ENCODE measurements around the gene INHBA. TPM values are rescaled to one million over a fixed set of nuclear protein-coding genes. Genes with fewer than 3 reads are reported as not detected.

INHBA gene
- total RNA-seq, 1 donor, result 5.5 TPM

DNA sequence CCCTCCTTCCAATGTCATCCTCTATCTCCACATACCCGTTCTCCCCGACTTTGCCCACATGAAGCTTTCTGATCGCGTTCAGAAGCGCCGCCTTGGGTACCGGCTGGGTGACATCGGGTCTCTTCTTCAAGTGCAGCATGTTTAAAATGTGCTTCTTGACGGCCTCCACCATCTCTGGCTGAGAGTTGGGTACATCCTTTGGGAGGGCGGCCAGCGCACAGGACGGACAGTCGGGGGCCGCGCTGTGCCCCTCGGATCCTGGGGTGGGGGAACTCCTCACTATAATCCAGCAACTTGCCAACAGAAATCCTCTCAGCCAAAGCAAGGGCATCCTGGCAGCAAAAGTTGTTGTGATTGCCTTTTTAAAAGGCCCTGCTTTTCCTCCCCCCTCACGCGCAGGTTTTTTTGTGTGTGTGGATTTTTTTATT lies 2.8 kb downstream of the INHBA start:
- H3K27me3 ChIP-seq (ENCODE audit: insufficient read depth, low read length), result peaks cover 18% of the 10 kb centered on the region
- H3K4me1 ChIP-seq (ENCODE audit: insufficient read depth, low read length), result peaks cover 24% of the 10 kb centered on the region
- no peaks in the 10 kb centered on the region for H3K9me3 ChIP-seq (ENCODE audit: low read depth, low read length)
- H3K4me3 ChIP-seq (ENCODE audit: low read length), result no peak overlapping the region

DNA sequence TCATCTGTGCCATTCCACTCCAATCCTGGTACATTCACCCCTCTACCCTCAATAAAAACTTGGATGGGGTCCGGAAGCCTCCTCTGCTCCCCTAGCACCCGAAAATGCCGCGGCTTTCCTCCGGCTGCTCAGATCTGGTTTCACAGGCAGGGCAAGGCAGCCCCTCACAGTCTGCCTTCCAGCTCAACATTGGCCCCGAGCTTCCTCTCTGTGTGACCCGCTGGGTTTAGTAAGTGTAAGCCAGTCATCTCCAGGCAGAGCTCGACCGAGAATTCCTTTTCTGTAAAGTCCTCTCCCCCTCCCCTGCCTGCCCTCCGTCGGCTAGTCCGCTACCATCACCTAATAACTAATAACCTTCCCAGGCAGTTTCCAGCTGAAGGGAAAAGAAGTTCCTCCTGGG lies 3.4 kb downstream of the INHBA start:
- Histone ChIP-seq H3K27me3 (ENCODE audit: insufficient read depth, low read length) (peaks cover 18% of the 10 kb centered on the region), H3K9me3 (ENCODE audit: low read depth, low read length) (no peaks in the 10 kb centered on the region), H3K4me1 (ENCODE audit: insufficient read depth, low read length) (peaks cover 19% of the 10 kb centered on the region), H3K4me3 (ENCODE audit: low read length) (no peak overlapping the region)

DNA sequence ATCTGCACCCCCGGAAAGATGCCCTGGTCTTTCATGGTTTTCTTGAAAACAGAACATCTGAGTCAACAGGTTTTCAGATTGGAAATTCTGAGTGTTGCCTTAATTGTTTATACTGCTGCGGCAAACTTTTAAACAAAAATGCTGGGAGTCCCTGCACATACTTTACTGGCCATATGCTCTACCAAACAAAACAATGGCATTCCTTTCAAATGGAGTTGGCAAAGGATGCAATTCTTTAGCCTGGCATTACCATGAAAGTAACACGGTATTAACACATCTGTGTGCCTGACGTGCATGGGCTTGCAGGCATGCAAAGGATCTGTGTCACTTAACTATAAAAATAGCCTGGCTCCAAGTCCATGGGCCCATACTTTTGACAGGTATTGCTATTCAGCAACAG lies 4.2 kb downstream of the INHBA start:
- Histone ChIP-seq H3K4me1 (ENCODE audit: insufficient read depth, low read length) (peaks cover 15% of the 10 kb centered on the region), H3K9me3 (ENCODE audit: low read depth, low read length) (no peaks in the 10 kb centered on the region), H3K27me3 (ENCODE audit: insufficient read depth, low read length) (peaks cover 18% of the 10 kb centered on the region), H3K4me3 (ENCODE audit: low read length) (no peak overlapping the region)

DNA sequence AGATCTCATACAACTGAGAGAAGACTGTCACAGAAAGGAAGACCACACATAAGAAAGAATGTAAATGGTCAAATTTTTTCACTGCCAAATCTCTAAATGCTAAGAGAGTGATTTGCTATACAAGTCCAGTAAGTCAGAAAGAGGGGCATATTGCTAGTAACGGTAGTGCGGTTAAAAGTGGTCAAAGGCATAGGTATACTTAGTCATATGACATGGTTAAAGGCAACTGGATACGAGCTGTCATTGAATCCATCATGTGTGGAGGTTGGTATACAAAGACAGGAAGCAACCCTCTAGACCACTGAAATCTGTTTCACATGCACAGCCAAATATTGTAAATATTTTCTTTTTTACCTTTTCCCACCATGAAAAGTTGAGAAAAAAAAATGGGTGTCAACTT lies 4.8 kb downstream of the INHBA start:
- Histone ChIP-seq H3K4me1 (ENCODE audit: insufficient read depth, low read length) (peaks cover 18% of the 10 kb centered on the region), H3K9me3 (ENCODE audit: low read depth, low read length) (no peaks in the 10 kb centered on the region), H3K4me3 (ENCODE audit: low read length) (no peak overlapping the region), H3K27me3 (ENCODE audit: insufficient read depth, low read length) (peaks cover 18% of the 10 kb centered on the region)

DNA sequence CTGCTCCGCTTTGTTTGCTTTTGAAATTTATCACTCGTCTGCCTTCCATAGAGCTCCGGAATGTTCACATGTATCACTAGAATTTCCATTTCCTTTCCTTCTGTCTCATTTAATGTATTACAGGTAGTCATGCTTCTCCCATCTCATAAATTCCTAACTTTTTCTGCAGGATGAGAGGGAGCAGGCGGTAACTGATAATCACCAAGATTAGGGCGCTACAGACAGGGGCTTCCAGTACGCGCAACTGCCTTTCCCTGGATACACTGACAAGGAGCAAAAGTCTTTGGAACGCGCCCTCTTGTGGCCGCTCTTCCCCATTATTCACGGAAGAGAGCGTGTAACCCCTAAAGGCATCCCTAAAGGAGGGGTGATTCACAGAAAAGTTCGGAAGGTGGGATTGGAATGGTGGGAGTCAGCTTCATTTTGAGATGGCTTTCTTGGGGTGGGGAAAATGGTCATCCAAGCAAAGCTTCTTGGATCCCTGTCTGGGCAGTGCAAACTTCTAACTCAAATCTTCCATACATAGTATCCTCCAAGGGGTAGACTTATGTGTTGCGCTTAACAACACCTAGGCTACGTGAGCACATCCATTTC lies 6.5 kb downstream of the INHBA start:
- Histone ChIP-seq H3K9me3 (ENCODE audit: low read depth, low read length) (no peaks in the 10 kb centered on the region), H3K4me3 (ENCODE audit: low read length) (no peak overlapping the region), H3K4me1 (ENCODE audit: insufficient read depth, low read length) (peaks cover 35% of the 10 kb centered on the region), H3K27me3 (ENCODE audit: insufficient read depth, low read length) (peaks cover 18% of the 10 kb centered on the region)

DNA sequence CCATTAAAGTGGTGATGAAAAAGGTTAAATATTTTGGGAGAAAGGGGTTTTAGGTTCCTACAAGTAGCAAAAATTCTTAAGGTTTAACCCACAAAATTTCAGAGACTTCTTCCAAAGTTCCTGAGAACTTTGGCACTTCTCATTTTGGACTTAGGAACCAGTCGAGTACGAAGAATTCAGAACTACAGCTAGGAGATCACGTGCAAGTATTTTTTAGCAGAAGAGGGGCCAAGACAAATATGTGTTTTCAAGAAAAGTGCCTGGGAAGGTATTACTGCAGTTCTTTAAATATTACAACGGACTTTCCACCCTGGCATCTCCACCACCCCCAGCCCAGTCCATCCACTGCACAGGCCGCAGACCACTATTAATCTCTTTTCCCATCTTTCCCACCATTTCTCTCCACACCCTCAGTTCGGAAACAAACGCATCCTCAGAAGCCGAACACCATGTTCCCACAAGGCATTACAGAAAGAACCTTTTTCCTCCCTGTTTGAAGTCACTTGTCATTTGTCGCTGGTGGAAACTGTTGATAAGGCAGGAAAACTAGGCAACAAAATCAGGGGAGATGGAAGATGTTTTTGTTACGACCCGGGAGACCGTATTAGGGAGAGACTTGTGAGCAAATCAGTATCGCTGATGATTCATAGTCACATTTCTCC lies 7.1 kb downstream of the INHBA start:
- Histone ChIP-seq H3K9me3 (ENCODE audit: low read depth, low read length) (no peaks in the 10 kb centered on the region), H3K4me3 (ENCODE audit: low read length) (no peak overlapping the region), H3K4me1 (ENCODE audit: insufficient read depth, low read length) (peaks cover 40% of the 10 kb centered on the region), H3K27me3 (ENCODE audit: insufficient read depth, low read length) (peaks cover 16% of the 10 kb centered on the region)

DNA sequence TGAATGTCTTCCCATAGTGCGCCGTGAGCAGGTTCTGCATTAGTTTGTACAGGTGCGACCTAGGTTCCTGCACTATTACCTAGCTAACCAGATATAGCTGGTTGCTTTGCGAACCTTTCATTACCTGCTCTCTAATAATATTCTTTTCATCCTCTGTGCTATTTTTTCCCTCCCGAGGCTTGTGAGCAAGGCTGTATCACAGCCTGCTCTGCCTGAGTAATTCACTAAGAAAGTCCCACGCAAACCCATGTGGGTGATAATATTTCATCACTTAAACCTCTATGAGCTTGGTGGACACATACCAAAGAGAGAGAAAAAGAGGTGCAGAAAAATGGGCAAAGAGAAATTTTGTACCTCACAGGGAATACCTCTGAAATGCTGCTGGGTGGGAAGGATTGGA lies 8.4 kb downstream of the INHBA start:
- H3K4me1 ChIP-seq (ENCODE audit: insufficient read depth, low read length), result peaks cover 33% of the 10 kb centered on the region
- peaks cover 11% of the 10 kb centered on the region for H3K27me3 ChIP-seq (ENCODE audit: insufficient read depth, low read length)
- no peaks in the 10 kb centered on the region for H3K9me3 ChIP-seq (ENCODE audit: low read depth, low read length)

DNA sequence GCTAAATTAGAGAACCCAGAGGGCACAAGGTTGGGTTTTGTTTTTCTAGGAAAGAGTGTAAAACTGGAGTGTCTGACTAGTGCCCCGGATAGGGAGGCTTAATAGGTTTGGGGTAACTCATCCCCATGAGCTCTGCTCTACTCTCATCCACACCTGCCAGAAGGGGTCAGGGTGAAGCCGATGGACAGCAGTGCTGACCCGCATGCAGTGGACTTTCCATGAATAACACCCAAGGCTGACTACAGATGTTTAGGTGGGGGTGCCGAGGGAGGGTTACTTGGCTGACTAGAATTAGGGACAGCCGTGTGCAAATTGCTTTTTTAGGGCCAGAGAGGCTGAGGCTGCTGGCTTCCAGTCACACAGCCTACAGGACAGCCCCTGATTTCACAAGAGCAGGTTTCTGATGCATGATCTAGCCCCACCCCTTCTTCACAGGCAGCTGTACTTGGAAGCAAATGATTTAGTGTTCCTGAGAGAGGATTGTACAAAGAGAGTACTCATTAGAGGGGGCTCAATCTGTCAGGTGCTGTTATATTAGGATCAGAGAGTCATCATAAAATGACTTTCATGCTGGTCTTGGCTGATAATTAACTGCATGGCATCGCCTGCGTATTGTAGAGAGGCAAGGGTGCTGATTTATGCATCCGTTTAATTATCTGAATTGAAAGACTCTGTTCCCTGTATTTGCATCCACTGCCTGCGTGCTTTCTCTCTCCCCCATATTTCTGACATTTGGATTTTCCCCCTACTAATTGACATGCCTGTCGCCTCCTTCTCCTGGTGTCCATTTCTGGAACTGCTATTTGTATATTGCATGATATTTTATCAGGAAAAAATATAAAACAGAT lies 9.5 kb downstream of the INHBA start:
- no peaks in the 10 kb centered on the region for H3K9me3 ChIP-seq (ENCODE audit: low read depth, low read length)
- peaks cover 25% of the 10 kb centered on the region for H3K4me1 ChIP-seq (ENCODE audit: insufficient read depth, low read length)
- no peak overlapping the region for H3K4me3 ChIP-seq (ENCODE audit: low read length)
- H3K27me3 ChIP-seq (ENCODE audit: insufficient read depth, low read length), result peaks cover 5% of the 10 kb centered on the region

More for the DNA sequence above, 8.4 kb downstream of the INHBA start:
- no peak overlapping the region for H3K4me3 ChIP-seq (ENCODE audit: low read length)

DNA sequence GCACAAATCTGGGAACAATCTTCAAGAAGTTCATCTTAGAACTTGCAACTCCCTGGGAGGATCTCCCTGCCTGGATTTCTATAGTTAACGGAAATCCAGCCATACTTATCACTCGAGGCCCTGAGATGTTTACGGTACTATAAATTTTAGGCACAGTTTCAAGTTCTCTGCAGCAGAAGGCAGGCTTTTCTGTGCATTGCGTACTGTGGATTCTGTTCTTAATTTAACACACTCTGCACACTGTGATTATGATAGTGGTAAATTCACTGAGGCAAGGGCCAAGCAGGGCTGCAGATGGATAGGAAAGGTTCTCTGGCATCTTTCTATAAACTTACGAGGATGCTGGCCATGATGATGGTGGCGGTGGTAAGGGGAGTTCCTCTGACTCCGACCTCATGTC lies 10.6 kb downstream of the INHBA start:
- Histone ChIP-seq H3K4me3 (ENCODE audit: low read length) (no peak overlapping the region), H3K27me3 (ENCODE audit: insufficient read depth, low read length) (peaks cover under 1% of the 10 kb centered on the region), H3K9me3 (ENCODE audit: low read depth, low read length) (no peaks in the 10 kb centered on the region), H3K4me1 (ENCODE audit: insufficient read depth, low read length) (peaks cover 25% of the 10 kb centered on the region)

DNA sequence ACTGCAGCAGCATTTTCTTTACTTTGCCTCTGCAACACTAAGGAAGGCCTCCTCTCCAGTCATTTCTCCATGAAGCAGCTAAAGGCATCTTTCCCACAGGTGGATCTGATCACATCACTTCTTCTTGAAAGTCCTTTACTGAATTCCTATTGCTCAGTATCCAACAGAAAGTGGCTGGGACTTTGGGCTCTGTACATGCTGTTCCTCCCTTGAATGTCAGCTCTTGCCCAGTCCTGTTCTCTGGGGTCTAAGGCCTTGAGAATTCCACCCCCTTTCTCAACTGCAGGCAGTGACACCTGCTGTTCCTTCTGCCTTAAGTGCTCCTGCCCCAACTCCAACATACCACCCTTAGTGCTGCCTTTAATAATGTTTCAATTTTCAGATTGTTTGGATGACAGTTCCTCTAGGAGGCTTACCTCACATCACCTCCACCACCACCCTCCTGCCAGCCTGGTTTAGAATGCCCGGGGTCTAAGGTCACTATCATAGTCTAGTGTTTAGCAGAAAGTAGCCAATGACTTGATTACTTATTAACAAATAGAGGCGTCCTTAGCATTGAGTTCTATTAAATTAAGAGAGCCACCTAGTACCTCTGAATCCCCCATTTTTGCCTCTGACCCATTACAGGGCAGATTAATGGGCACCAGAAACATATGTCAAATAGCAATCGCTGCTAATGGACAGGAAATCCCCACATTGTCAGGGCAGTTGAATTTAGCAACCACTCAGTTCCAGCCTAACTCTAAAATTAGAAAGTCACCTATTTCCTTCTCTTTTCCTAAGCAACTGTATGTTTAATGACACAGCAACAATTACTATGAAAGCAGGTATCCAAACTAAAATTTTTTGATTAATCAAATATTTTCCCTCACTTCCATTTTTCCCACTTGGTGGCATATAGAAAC lies 11.4 kb downstream of the INHBA start:
- Histone ChIP-seq H3K4me1 (ENCODE audit: insufficient read depth, low read length) (peaks cover 25% of the 10 kb centered on the region), H3K9me3 (ENCODE audit: low read depth, low read length) (no peaks in the 10 kb centered on the region), H3K4me3 (ENCODE audit: low read length) (no peak overlapping the region)

DNA sequence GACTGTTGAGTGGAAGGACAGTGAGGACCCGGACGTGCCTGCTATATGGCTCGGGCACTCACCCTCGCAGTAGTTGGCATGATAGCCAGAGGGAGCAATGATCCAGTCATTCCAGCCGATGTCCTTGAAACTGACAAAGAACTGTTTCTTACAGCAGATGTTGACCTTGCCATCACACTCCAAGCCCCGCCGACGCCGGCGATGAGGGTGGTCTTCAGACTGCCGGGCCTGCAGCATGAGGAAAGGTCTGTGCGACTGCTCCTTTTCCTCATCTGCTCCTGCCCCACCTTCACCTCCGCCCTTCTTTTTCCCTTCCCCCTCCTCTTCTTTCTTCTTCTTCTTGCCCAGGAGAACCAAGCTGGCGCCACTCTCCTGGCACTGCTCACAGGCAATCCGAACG lies 13.1 kb downstream of the INHBA start:
- Histone ChIP-seq H3K27me3 (ENCODE audit: insufficient read depth, low read length) (no peaks in the 10 kb centered on the region), H3K4me1 (ENCODE audit: insufficient read depth, low read length) (peaks cover 25% of the 10 kb centered on the region), H3K9me3 (ENCODE audit: low read depth, low read length) (no peaks in the 10 kb centered on the region), H3K4me3 (ENCODE audit: low read length) (no peak overlapping the region)

More for the DNA sequence above, 11.4 kb downstream of the INHBA start:
- no peaks in the 10 kb centered on the region for H3K27me3 ChIP-seq (ENCODE audit: insufficient read depth, low read length)

DNA sequence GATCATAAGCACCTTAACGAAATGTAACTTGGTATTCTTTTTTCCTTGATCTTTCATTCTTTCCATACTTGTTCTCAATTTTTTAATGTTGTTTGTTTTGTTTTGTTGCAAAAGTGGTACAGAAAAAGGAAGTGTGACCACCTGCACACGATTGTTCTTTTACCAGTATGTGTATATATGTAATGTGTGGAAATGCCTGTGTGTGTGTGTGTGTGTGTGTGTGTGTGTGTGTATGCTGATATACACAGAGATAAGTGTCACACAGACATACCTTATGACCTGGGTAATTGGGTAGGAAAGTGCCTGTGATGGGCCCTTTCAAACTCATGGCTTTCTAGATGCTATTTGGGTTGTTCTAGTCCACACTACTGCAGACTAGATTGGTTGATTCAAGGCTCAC lies 14.0 kb downstream of the INHBA start:
- H3K9me3 ChIP-seq (ENCODE audit: low read depth, low read length), result no peaks in the 10 kb centered on the region
- H3K4me3 ChIP-seq (ENCODE audit: low read length), result no peak overlapping the region
- no peaks in the 10 kb centered on the region for H3K27me3 ChIP-seq (ENCODE audit: insufficient read depth, low read length)
- H3K4me1 ChIP-seq (ENCODE audit: insufficient read depth, low read length), result peaks cover 25% of the 10 kb centered on the region

DNA sequence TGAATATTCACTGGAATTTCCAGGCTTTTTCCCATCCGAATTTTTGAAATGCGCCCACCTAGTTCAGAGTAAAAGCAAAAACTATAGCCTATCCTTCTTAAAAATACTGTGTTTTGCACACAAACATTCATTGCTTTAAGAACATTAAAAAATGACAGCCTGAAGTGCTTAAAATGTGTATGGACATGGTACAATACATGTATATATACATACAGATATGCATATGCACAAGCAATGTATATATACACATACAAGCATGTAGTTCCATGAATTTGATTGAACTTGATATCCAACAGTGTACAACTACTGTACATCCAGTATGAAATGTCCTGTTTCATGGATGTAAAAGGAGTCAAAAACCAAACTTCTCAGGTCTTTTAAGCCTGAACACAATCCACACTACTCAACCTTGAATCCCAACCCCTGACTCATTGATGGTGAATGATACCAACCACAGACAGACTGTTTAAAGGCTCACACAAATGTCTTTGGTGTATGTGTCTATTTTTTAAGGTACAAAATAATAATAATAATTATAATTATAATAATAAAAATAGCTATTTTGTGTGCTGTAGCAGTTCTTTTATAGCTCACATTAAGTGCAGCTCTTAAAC lies 14.8 kb downstream of the INHBA start:
- no peak overlapping the region for H3K4me3 ChIP-seq (ENCODE audit: low read length)
- no peaks in the 10 kb centered on the region for H3K27me3 ChIP-seq (ENCODE audit: insufficient read depth, low read length)
- H3K4me1 ChIP-seq (ENCODE audit: insufficient read depth, low read length), result peaks cover 22% of the 10 kb centered on the region
- H3K9me3 ChIP-seq (ENCODE audit: low read depth, low read length), result no peaks in the 10 kb centered on the region

DNA sequence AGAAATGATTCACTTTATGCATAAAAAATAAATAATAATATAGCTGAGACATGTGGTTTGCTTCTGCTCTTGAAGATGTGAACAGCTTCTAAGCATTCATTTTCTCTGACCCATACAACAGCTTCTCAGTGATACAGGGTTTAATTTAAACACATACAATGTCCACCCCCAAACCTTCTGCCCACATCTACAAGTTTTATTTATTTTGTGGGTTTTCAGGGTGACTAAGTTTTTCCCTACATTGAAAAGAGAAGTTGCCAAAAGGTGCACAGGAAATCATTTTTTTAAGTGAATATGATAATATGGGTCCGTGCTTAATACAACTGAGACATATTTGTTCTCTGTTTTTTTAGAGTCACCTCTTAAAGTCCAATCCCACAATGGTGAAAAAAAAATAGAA lies 17.2 kb downstream of the INHBA start:
- H3K9me3 ChIP-seq (ENCODE audit: low read depth, low read length), result no peaks in the 10 kb centered on the region
- no peaks in the 10 kb centered on the region for H3K4me1 ChIP-seq (ENCODE audit: insufficient read depth, low read length)
- H3K4me3 ChIP-seq (ENCODE audit: low read length), result no peak overlapping the region
- no peaks in the 10 kb centered on the region for H3K27me3 ChIP-seq (ENCODE audit: insufficient read depth, low read length)
